ENCODE measurements around the gene PLEKHH2. TPM values are rescaled to one million over a fixed set of nuclear protein-coding genes. Genes with fewer than 3 reads are reported as not detected.
"Not testable (repeated sequence)": the region's sequence is repeated elsewhere in the genome, so short reads cannot be mapped to it uniquely, and the experiment has no call there.

PLEKHH2 gene
- total and polyA plus RNA-seq, 4 donors, result 9.0 to 19.8 (median 15.5) TPM

- not testable (repeated sequence) for H3K4me3 ChIP-seq (ENCODE audit: low read depth, low read length); DNase-seq (ENCODE audit: low read depth in 4 of 6, low spot score in 6 of 6); H3K27ac ChIP-seq (ENCODE audit: low read depth, low read length); H3K9me3 ChIP-seq (ENCODE audit: control insufficient read depth, insufficient read depth, low read length); H3K27me3 ChIP-seq (ENCODE audit: control insufficient read depth, insufficient read depth, low read length); H3K36me3 ChIP-seq (ENCODE audit: control insufficient read depth, insufficient read depth, low read length); H3K4me1 ChIP-seq (ENCODE audit: control insufficient read depth, insufficient read depth, low read length)
- WGBS (ENCODE audit: insufficient coverage), result 95% methylated on average over 6 of the region's 14 CpGs
These were observed 90.0 kb downstream of the PLEKHH2 start for GRCh38 chr2:43726961-43727633.

- H3K36me3 ChIP-seq (ENCODE audit: control insufficient read depth, insufficient read depth, low read length), result no peaks in the 10 kb centered on the region
- no peak overlapping the region for H3K4me3 ChIP-seq (ENCODE audit: low read depth, low read length)
- DNase-seq (ENCODE audit: low read depth in 4 of 6, low spot score in 6 of 6), result no peak
- H3K9me3 ChIP-seq (ENCODE audit: control insufficient read depth, insufficient read depth, low read length), result no peaks in the 10 kb centered on the region
- peaks cover 2% of the 10 kb centered on the region for H3K27me3 ChIP-seq (ENCODE audit: control insufficient read depth, insufficient read depth, low read length)
- WGBS (ENCODE audit: insufficient coverage), result no CpG with 5 or more reads among the region's 2 CpGs
- H3K4me1 ChIP-seq (ENCODE audit: control insufficient read depth, insufficient read depth, low read length), result no peaks in the 10 kb centered on the region
- H3K27ac ChIP-seq (ENCODE audit: low read depth, low read length), result no peak overlapping the region
These were observed 90.6 kb downstream of the PLEKHH2 start for GRCh38 chr2:43727634-43728014.

GRCh38 chr2:43729491-43730174 is 92.6 kb downstream of the PLEKHH2 start:
- 10% methylated on average over 1 of the region's 5 CpGs for WGBS (ENCODE audit: insufficient coverage)
- Histone ChIP-seq H3K36me3 (ENCODE audit: control insufficient read depth, insufficient read depth, low read length) (no peaks in the 10 kb centered on the region), H3K27me3 (ENCODE audit: control insufficient read depth, insufficient read depth, low read length) (no peaks in the 10 kb centered on the region), H3K4me3 (ENCODE audit: low read depth, low read length) (no peak overlapping the region), H3K27ac (ENCODE audit: low read depth, low read length) (no peak overlapping the region), H3K9me3 (ENCODE audit: control insufficient read depth, insufficient read depth, low read length) (no peaks in the 10 kb centered on the region), H3K4me1 (ENCODE audit: control insufficient read depth, insufficient read depth, low read length) (no peaks in the 10 kb centered on the region)
- DNase-seq (ENCODE audit: low read depth in 4 of 6, low spot score in 6 of 6), result no peak

GRCh38 chr2:43731211-43731610 is 94.2 kb downstream of the PLEKHH2 start:
- H3K36me3 ChIP-seq (ENCODE audit: control insufficient read depth, insufficient read depth, low read length), result no peaks in the 10 kb centered on the region
- no peak overlapping the region for H3K4me3 ChIP-seq (ENCODE audit: low read depth, low read length)
- no peaks in the 10 kb centered on the region for H3K9me3 ChIP-seq (ENCODE audit: control insufficient read depth, insufficient read depth, low read length)
- no peaks in the 10 kb centered on the region for H3K27me3 ChIP-seq (ENCODE audit: control insufficient read depth, insufficient read depth, low read length)
- no peak overlapping the region for H3K27ac ChIP-seq (ENCODE audit: low read depth, low read length)
- no CpG with 5 or more reads among the region's 1 CpG for WGBS (ENCODE audit: insufficient coverage)
- no peaks in the 10 kb centered on the region for H3K4me1 ChIP-seq (ENCODE audit: control insufficient read depth, insufficient read depth, low read length)
- DNase-seq (ENCODE audit: low read depth in 4 of 6, low spot score in 6 of 6), result no peak

- 100% methylated on average over 1 of the region's 6 CpGs for WGBS (ENCODE audit: insufficient coverage)
- Histone ChIP-seq H3K27me3 (ENCODE audit: control insufficient read depth, insufficient read depth, low read length) (no peaks in the 10 kb centered on the region), H3K4me3 (ENCODE audit: low read depth, low read length) (no peak overlapping the region), H3K27ac (ENCODE audit: low read depth, low read length) (no peak overlapping the region), H3K4me1 (ENCODE audit: control insufficient read depth, insufficient read depth, low read length) (no peaks in the 10 kb centered on the region), H3K36me3 (ENCODE audit: control insufficient read depth, insufficient read depth, low read length) (no peaks in the 10 kb centered on the region), H3K9me3 (ENCODE audit: control insufficient read depth, insufficient read depth, low read length) (no peaks in the 10 kb centered on the region)
- no peak for DNase-seq (ENCODE audit: low read depth in 4 of 6, low spot score in 6 of 6)
These were observed 99.6 kb downstream of the PLEKHH2 start for GRCh38 chr2:43736637-43737036.

- H3K9me3 ChIP-seq (ENCODE audit: control insufficient read depth, insufficient read depth, low read length), result no peaks in the 10 kb centered on the region
- H3K4me1 ChIP-seq (ENCODE audit: control insufficient read depth, insufficient read depth, low read length), result no peaks in the 10 kb centered on the region
- 70% methylated on average over 2 of the region's 8 CpGs for WGBS (ENCODE audit: insufficient coverage)
- no peak overlapping the region for H3K27ac ChIP-seq (ENCODE audit: low read depth, low read length)
- no peaks in the 10 kb centered on the region for H3K36me3 ChIP-seq (ENCODE audit: control insufficient read depth, insufficient read depth, low read length)
- H3K27me3 ChIP-seq (ENCODE audit: control insufficient read depth, insufficient read depth, low read length), result no peaks in the 10 kb centered on the region
- no peak for DNase-seq (ENCODE audit: low read depth in 4 of 6, low spot score in 6 of 6)
- H3K4me3 ChIP-seq (ENCODE audit: low read depth, low read length), result no peak overlapping the region
These were observed 100.2 kb downstream of the PLEKHH2 start for GRCh38 chr2:43737097-43737854.

- H3K4me3 ChIP-seq (ENCODE audit: low read depth, low read length), result no peak overlapping the region
- no peaks in the 10 kb centered on the region for H3K27me3 ChIP-seq (ENCODE audit: control insufficient read depth, insufficient read depth, low read length)
- no peak overlapping the region for H3K27ac ChIP-seq (ENCODE audit: low read depth, low read length)
- no peaks in the 10 kb centered on the region for H3K4me1 ChIP-seq (ENCODE audit: control insufficient read depth, insufficient read depth, low read length)
- DNase-seq (ENCODE audit: low read depth in 4 of 6, low spot score in 6 of 6), result no peak
- no peaks in the 10 kb centered on the region for H3K36me3 ChIP-seq (ENCODE audit: control insufficient read depth, insufficient read depth, low read length)
- WGBS (ENCODE audit: insufficient coverage), result 100% methylated on average over 1 of the region's 2 CpGs
- H3K9me3 ChIP-seq (ENCODE audit: control insufficient read depth, insufficient read depth, low read length), result no peaks in the 10 kb centered on the region
These were observed 100.8 kb downstream of the PLEKHH2 start for GRCh38 chr2:43737855-43738254.

- 89% methylated on average over 1 of the region's 2 CpGs for WGBS (ENCODE audit: insufficient coverage)
- H3K27ac ChIP-seq (ENCODE audit: low read depth, low read length), result no peak overlapping the region
- DNase-seq (ENCODE audit: low read depth in 4 of 6, low spot score in 6 of 6), result peak in 1 of 6 donors; percentile 12
- H3K36me3 ChIP-seq (ENCODE audit: control insufficient read depth, insufficient read depth, low read length), result no peaks in the 10 kb centered on the region
- no peaks in the 10 kb centered on the region for H3K4me1 ChIP-seq (ENCODE audit: control insufficient read depth, insufficient read depth, low read length)
- no peaks in the 10 kb centered on the region for H3K9me3 ChIP-seq (ENCODE audit: control insufficient read depth, insufficient read depth, low read length)
- H3K4me3 ChIP-seq (ENCODE audit: low read depth, low read length), result no peak overlapping the region
- no peaks in the 10 kb centered on the region for H3K27me3 ChIP-seq (ENCODE audit: control insufficient read depth, insufficient read depth, low read length)
These were observed 101.2 kb downstream of the PLEKHH2 start for GRCh38 chr2:43738257-43738656.

- no peaks in the 10 kb centered on the region for H3K9me3 ChIP-seq (ENCODE audit: control insufficient read depth, insufficient read depth, low read length)
- no peak overlapping the region for H3K4me3 ChIP-seq (ENCODE audit: low read depth, low read length)
- H3K36me3 ChIP-seq (ENCODE audit: control insufficient read depth, insufficient read depth, low read length), result no peaks in the 10 kb centered on the region
- 93% methylated on average over 4 of the region's 5 CpGs for WGBS (ENCODE audit: insufficient coverage)
- no peak overlapping the region for H3K27ac ChIP-seq (ENCODE audit: low read depth, low read length)
- no peaks in the 10 kb centered on the region for H3K27me3 ChIP-seq (ENCODE audit: control insufficient read depth, insufficient read depth, low read length)
- H3K4me1 ChIP-seq (ENCODE audit: control insufficient read depth, insufficient read depth, low read length), result no peaks in the 10 kb centered on the region
- DNase-seq (ENCODE audit: low read depth in 4 of 6, low spot score in 6 of 6), result no peak
These were observed 106.6 kb downstream of the PLEKHH2 start for GRCh38 chr2:43743706-43744105.
